ENCODE data around the gene TAS2R40.
A peak's percentile ranks its signal among the peaks of the same experiment; 100 is the strongest.
"Not testable (repeated sequence)": the region's sequence is repeated elsewhere in the genome, so short reads cannot be mapped to it uniquely, and the experiment has no call there.

Gene TAS2R40

GRCh38 chr7:143221737-143222136 lies at the start of gene TAS2R40:
TAS2R40 (plus strand) TSS chr7:143222037; CDS start chr7:143222079, 42 bp downstream.
- DNase-seq, result no peak

GRCh38 chr7:143172354-143172753 lies 49.5 kb upstream of the TAS2R40 start:
- no peak for DNase-seq

GRCh38 chr7:143176128-143176527 lies 45.7 kb upstream of the TAS2R40 start:
- DNase-seq, result no peak

- DNase-seq, result no peak
Observed at GRCh38 chr7:143177374-143178119, 44.3 kb upstream of the TAS2R40 start.

DNA sequence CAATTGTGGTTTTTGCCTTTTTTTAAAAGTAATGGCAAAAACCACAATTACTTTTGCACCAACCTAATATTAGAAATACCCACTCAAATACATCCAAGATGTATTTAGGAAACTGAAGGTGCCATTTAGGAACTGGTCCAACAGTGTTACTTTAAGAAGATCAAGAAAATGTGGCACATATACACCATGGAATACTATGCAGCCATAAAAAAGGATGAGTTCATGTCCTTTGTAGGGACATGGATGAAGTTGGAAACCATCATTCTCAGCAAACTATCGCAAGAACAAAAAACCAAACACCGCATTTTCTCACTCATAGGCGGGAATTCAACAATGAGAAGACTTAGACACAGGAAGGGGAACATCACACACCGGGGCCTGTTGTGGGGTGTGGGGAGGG lies 41.1 kb upstream of the TAS2R40 start:
- DNase-seq, result not testable (repeated sequence)

- DNase-seq, result no peak
Observed at GRCh38 chr7:143181349-143181748, 40.5 kb upstream of the TAS2R40 start.

- DNase-seq, result no peak
Observed at GRCh38 chr7:143183024-143183423, 38.8 kb upstream of the TAS2R40 start, which contains the start of gene TAS2R39. TAS2R39 (plus strand) TSS chr7:143183419; CDS start chr7:143183419, 0 bp downstream.

DNA sequence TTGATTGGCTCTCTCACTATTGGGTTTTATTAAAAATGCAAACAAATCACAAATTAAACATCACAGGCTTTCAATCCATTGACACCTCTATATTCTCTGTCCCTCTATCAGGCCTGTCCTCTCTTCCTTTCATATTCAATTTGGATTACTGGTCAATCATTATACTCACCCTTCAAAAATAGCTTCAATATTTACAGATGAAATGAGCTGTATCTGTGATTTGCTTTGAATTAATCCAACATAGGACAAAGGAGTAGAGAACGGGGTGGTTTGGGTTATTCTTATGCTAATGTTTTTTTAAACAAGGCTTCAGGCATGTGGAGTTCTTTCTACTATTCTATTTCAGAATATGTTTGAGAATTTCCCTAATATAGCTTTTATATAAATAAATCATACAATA lies 36.3 kb upstream of the TAS2R40 start:
- no peak for DNase-seq

- DNase-seq, result no peak
Observed at GRCh38 chr7:143188994-143189393, 32.8 kb upstream of the TAS2R40 start.

GRCh38 chr7:143193880-143194279 lies 28.0 kb upstream of the TAS2R40 start:
- DNase-seq, result no peak

DNA sequence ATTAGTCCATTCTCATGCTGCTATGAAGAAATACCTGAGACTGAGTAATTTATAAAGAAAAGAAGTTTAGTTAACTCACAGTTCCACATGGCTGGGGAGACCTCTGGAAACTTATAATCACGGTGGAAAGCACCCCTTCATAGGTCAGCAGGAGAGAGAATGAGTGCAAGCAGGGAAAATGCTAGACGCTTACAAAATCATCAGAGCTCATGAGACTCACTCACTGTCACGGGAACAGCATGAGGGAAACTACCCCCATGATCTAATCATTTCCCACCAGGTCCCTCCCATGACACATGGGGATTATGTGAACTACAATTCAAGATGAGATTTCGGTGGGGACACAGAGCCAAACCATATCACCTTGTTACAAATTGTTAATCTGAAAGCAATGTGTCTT lies 22.8 kb upstream of the TAS2R40 start:
- no peak for DNase-seq

DNA sequence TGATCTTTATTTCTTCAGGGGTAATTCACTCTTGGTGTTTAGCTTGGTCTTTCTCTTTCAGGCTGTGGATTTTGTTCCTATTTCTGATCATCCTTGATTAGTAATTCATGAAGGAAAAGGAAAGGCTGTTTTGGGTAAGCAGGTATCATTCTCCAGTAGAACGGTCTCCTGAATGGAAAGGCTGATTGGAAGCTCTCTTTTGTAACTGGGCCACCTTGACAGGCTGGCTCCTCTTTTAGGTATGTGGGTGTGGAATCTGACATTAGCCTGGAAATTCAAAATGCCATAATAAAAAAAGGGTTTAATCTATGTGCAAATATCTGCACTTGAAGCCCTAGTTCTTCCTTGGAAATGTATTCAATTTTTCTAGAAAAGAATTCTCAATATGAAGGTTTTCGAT lies 19.7 kb upstream of the TAS2R40 start:
- DNase-seq, result no peak

- DNase-seq, result no peak
Observed at GRCh38 chr7:143203386-143203785, 18.5 kb upstream of the TAS2R40 start.

- DNase-seq, result peak; percentile 99
Observed at GRCh38 chr7:143205560-143206293, 16.1 kb upstream of the TAS2R40 start.

DNA sequence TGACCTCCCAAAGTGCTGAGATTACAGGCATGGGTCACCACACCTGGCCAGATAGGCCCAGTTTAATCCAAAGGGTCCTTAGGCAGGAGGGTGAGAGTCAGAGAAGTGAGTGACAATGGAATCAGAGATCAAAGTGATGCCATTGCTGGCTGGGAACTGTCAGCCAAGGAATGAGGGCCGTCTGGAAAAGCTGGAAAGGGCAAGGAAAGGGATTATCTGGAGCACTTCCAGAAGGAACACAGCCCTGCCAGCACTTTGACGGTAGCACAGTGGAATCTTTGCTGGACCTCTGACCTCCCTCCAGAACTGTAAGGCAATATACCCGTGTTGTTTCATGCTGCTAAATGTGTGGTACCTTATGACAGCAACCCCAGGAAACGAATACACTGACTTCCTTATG lies 11.3 kb upstream of the TAS2R40 start:
- DNase-seq, result no peak

GRCh38 chr7:143213478-143213877 lies 8.4 kb upstream of the TAS2R40 start:
- DNase-seq, result not testable (repeated sequence)

DNA sequence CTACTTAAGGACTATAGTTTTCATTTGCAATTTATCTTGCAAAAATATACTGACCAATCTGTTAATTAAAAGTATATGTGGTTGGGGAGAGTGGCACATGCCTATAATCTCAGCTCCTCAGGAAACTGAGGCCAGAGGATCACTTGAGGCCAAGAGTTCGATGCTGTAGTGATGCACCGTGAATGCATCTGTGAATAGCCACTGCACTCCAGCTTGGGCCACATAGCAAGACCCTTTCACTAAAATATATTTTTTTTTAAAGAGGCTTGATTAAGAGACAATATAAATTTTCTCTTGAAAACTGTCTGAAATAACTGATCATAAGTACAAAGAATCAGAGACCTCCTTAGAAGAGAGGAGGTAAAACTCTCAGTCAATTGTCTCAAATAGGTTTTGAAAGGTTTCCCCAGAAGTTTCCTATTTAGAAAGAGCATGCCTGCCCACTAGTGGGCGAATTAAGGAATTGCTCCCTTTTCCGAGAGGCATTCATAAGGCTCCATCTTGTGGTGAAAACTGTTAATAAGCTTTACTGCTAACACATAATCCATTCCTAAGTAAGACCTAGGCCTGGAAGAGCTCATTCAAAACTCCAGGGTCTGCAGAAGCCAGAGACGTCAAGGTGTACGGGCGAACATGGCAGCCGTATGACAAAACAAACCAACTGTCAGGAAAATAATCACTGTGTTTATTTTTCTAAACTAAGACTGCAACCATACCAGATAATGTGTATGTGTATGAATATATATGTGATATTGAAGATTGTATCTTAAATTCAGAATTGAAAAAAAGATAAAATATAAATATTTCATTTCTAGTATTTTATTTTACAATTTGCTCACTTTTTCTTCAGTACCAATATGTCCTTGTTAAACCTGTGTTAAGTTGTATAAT lies 6.8 kb upstream of the TAS2R40 start:
- peak; percentile 94 to 96 for DNase-seq

GRCh38 chr7:143216151-143216550 lies 5.7 kb upstream of the TAS2R40 start:
- DNase-seq, result no peak

DNA sequence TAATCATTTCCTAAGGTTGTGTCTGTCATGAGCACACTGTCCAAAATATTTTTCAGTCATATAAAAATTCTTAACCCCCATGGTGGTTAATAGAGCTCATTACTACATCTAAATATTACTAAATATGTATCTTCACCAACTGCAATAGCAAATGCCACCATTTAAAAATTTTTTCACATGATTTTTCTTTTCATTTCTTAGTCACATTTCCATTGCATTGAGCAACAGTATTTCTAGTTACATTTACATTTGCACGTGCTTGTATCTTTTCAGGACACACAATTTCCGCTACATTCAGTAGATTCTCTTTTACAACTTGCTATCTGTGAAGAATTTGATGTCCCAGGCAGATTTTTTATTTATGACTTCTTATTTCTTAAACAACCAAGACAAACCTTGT lies 5.2 kb upstream of the TAS2R40 start:
- DNase-seq, result no peak

DNA sequence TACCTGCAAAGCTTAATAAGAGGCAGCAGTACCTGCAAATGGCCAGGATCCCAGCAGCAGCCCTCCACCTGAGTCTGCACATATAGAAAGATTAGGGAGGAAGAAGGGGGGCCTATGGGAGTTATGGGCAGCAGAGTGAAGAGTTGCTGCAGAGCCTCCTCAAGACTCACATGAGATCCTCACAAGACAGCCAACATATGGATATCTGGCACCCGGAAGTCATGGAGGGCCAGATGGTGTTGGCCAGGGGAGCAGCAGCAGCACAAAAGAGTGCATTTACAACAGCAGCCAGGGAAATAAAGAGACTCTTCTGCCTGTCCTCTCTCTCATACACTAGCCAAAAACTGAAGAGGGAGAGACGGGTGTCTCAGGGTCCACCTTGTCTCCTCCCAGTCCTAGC lies 4.0 kb upstream of the TAS2R40 start:
- no peak for DNase-seq

DNA sequence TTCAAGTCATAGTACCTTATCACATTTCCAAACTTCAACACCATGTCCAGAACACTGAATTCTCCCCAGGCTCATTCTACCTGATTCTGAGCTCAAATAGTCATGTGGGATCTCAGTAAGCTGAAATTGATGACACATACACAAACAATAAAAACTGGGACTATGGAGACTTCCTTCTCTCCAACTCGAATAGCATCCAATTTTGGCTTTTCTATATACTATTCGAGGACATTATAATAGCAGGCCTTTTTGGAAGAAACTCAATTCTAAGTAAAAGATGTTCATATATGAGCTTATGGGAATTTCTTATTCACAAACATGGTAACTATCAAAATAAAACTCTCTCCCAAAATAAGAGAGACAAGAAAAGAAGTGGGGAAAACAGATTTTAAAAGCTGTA lies 551 bp upstream of the TAS2R40 start:
- no peak for DNase-seq

DNA sequence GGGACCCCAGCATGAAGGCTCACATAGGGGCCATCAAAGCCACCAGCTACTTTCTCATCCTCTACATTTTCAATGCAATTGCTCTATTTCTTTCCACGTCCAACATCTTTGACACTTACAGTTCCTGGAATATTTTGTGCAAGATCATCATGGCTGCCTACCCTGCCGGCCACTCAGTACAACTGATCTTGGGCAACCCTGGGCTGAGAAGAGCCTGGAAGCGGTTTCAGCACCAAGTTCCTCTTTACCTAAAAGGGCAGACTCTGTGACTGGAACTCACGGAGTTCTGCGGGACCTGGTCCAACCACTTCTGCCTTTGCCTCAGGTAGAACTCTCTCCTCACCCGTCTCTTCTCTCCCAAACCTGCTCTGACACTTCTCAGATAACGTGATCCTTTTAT lies 945 bp downstream of the TAS2R40 start:
- DNase-seq, result peak in 1 of 2 experiments; percentile 10

DNA sequence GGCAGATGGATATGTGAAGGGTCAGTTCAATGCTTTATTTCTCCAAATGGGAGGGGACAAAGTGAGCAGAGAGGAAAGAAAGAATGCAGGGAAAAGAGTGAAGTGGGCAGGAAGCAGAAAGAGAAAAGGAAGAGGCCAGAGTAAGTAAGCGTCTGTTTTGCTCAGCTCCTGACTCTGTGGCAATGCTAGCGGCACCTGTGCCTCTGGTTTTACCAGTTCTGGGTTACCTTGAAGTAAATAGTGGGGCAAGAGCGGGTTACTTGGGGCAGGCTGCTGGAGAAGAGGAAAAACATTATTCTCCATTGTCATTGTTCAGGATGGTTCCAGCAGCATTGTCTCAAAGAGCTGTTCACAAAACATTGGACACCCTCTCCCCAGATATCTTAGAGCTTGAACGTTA lies 1.9 kb downstream of the TAS2R40 start:
- no peak for DNase-seq

Data from Kasumi-1 (cell line).